NCI-H1436 (cell line): Measurements from ENCODE around the gene FAM177B.
"Not testable (repeated sequence)": the region's sequence is repeated elsewhere in the genome, so short reads cannot be mapped to it uniquely, and the experiment has no call there.

Source experiments
- DNase-seq: peaks from one replicate; lab custom pipeline; 2025; lab: John Stamatoyannopoulos, UW

The FAM177B gene

DNA sequence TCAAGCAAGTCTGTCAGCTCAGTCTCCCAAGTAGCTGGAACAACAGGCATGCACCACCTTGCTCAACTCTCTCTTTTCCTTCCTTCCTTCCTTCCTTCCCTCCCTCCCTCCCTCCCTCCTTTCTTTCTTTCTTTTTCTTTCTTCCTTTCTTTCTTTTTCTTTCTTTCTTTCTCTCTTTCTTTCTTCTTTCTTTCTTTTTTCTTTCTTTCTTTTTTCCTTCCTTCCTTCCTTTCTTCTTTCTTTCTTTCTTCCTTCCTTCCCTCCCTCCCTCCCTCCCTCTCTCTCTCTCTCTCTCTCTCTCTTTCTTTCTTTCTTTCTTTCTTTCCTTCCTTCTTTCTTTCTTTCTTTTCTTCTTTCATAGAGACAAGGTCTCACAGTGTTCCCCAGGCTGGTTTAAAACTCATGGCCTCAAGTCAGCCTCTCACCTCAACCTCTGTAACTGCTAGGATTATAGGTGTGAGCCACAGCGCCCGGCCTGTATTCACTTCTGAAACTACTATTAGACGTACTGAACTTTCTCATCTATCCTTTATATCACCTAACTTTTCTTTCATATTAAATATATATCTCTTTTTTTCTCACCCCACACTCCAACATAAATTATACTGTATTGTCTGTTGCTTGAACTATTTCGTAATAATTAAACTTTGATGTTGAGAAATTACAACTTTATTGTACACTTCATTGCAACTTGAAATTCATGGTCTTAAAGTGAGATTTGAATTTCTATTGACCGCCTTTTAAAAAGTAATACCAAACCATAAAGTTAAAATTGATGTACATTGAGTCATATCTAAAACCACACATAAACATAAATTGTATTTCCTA, 4.8 kb downstream of the FAM177B start:
- DNase-seq = not testable (repeated sequence)

DNA sequence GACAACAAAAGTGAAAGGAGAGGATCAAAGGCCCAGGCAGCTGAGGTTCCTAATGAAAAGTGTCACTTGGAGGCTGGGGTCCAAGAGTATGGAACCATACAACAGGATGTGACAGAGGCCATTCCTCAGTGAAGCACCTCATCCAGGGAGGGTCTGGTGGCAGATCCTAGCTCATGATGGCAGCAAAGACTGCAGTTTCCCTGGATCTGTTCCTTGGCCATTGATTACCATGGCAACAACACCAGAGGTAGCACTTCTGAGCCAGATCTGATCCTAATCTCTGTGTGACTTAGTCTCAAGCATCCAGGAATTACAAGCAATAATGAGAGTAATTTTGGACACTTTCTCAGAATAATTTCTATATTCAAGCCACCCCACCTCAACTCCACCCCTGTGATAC, 12.9 kb downstream of the FAM177B start:
- DNase-seq = no peak

DNA sequence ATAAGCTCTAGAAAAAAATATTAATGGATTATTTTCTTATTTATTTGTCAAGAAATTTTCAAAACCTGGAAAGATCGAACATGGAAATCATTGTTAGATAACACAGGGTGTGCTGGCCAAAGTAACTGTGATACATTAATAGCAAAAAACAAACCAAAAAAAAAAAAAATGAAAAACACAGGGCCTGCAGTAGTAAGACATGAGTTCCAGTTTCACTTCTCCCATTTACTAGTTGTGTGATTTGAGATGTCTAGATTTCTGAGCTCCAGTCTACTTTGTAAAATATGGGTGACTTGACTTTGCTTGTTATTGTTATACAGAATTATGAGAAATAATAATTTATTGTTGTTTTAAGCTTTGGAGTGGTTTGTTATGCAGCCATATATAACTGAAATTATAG, 13.6 kb downstream of the FAM177B start:
- no peak for DNase-seq

DNA sequence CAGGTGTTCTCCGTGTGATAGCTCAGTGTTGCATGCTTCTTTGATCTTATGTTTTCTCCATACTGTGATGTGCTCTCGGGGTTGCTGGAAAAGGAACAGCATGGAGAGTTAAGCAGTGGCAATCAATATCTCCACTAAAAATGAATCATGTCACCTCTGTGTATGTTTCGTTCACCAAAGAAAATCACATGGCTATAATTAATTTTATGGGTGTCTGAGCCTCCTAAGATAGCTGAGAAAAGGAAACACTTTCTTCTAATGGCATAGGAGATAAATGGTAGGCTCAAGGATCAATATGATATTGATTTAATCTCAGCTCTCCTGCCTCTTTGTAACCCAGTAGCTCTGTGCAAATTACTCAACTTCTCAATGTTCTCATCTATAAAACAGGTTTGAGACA, 14.3 kb downstream of the FAM177B start:
- no peak for DNase-seq

DNA sequence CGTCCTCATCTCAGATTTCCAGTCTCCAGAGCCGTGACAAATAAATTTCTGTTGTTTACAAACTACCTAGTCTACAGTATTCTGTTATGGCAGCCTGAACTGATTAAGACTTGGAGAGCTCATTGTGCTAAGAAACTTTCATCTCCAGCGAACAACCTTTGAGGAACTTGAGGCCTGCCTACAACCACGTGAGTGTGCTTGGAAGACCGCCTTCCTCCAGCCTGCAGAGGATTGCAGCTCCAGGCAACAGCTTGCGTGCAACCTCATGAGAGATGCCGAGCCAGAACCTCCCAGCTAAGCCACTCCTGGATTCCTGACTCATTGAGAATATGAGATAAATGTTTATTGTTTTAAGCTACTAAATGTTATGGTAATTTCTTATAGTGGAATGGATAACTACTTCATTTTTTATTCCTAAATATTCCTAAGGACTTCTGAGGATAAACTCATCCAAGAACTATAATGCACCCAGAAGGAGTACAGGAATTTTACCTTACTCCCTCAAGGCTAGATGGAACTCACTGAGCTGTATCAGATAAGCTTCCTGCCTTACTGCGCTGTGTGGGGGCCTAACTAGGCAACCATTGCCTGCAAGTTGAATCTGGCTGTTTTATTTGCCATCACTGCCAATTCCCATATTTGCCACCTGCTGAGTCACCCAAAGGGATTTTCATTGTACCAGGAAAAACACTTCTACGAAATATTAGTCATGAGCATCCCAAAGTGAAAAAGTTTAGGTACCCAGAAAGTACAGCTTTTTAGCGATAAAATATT, 17.6 kb downstream of the FAM177B start:
- DNase-seq = no peak

DNA sequence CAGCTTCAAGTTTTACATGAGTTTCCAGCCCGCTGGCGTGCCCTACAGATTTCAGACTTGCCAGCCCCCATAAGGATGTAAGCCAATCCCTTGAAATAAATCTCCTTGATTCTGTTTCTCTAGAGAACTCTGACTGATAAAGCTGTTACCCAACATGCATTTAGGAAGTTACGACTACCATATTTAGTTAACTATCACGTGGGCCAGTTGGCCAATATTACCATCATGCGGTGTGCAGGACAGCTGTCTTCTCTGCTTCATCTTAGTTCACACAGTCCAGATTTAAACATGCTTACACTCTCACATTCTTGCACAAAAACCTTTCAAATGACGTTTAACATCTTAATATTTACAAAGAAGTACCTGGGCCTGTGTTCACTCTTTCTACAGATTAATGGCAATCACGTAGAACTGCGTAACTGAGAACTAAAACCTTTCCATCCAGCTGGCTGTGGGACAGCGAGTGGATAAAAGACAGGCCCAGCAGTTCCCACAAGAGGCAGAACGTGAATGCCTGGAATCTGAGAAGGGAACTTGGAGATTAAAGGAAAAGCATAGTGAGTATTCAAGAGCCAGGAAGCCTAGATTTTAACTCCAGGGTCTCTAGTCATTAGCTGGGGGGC, 20.8 kb downstream of the FAM177B start:
- no peak for DNase-seq

DNA sequence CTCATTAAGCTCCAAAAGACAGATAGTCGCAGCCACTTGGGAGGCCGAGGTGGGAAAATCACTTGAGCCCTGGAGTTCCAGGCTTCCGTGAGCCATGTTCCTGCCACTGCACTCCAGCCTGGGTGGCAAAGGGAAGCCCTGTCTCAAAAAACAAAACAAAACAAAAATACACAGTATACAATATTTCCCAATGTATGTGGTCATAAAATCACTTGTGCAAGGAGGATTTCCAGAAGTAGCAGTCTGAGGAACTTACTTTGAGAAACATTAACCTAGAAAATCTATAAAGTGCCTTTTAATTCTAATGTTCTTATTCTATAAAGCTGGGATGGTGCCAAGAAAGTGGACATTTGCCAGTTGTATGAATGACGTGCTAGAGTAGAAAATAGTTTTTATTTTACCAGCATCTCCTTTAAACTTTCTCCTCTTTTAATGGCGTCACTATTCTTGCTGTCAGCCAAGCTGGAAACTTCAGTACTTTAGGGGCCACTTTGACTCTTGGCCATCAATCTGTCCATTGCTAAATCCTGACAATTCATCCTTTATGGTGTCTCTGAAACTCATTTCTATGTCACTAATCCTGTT, 22.5 kb downstream of the FAM177B start:
- DNase-seq = no peak

DNA sequence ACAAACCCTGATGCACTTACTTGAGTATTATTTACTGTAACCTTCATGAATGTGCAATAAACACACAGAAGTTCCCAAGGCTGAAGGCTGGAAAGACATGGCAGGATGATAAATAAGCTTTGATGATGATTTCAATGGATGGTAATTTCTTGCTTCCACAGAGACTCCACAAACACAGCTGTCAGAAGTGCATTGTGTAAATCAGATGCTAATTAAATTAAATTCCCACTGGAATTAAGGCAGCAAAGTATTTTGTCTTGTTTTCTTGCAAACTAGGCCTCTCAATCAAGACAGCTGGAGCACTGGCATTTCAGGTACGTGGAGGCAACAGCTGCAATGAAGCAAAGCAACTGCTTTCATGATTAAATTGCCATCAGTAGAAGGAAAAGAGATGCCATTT, 24.1 kb downstream of the FAM177B start:
- DNase-seq = peak; percentile 57

DNA sequence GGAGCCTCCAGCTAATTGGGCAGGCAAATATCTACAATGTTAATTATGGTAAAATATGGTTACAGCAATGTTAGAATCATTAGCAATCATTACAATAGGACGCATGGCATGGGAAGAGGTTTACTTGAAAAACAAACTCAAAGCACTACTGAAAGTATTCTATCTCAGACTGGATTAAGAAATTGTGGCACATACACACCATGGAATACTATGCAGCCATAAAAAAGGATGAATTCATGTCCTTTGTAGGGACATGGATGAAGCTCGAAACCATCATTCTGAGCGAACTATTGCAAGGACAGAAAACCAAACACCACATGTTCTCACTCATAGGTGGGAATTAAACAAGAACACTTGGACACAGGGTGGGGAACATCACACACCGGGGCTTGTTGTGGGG, 25.2 kb downstream of the FAM177B start:
- DNase-seq = not testable (repeated sequence)

DNA sequence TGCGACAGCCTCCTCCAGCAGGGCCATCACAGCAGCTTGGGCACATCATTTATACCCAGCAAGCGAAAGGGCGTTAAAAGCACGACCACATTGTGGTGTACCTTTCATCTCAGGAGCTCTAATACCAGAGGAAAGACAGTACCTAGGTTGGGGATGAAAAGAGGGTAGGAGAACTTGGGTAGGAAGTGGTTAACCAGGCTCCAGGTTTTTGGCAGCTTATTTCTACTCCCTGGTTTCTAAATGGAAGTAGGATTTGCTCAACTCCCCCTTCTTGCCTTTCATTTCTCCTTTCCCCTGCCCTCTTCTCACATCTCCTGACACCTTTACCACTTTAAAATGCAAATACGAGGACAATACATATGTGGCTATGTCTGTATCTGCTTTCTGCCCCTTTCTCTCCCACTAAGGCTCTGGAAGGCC, 30.2 kb downstream of the FAM177B start:
- DNase-seq = no peak

DNA sequence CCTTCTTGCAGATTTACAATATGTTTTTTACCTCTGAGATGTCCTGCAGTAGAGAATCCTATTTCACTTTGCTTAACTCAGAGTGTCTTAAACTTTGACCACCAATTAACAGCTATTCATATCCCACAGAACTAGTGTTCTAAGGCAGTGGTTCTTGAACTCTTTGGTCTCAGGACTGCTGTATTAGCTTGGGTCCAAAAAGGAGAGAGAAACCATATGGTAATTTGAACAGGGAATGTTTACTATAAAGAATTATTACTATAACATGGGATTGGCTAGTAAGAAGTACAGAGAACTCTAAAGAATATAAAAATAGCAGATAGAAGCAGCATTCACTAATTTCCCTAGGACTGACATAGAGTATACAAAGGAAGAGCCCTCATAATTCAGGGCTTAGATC, 31.6 kb downstream of the FAM177B start:
- DNase-seq = no peak

DNA sequence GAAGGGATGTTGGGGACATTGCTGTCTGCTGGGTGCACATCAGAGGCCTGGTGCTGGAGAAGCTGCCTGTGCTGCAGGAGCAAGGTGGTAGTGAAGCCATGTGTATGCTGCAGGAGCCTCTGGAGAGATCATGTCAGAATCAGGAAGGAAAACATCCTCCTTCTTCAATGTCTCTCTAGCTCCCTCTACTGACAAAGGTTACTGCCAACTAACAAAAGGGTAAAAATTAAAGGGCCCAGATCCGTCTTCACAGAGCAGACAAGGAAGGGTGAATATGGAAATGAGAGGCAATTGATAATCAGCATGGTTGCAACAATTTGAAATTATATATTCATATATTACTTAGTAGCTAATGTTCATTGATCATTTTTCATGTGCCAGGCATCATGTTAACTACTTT, 32.2 kb downstream of the FAM177B start:
- DNase-seq = no peak

DNA sequence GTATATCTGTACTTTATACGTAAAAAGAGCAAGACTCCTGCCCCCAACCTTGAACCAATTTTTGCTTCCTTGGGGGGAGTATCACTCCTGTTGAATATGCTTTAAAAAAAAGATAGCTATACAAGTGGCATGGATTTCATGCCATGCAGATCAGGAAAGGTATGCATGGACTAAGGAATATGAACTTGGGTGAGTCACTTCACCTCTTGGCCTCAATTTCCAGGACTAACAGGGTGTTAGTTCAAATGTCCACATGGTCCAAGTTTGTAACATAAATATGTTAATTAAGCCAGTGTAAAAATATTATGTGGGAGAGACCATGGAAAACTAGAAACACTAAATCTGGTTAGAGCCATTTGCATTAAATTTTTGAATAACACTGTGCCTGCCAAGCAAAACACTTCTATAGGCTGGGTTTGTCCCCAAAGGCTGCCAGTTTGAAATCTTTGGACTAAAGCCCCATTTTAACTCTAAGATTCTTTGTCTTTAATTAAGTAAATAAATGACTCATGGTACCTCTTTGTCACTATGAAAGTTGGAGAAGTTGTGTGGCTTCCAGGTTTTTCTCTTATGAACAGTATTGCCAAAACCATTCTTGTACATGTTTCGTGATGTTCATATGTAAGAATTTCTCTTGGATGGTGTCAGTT, 33.1 kb downstream of the FAM177B start:
- DNase-seq = no peak

DNA sequence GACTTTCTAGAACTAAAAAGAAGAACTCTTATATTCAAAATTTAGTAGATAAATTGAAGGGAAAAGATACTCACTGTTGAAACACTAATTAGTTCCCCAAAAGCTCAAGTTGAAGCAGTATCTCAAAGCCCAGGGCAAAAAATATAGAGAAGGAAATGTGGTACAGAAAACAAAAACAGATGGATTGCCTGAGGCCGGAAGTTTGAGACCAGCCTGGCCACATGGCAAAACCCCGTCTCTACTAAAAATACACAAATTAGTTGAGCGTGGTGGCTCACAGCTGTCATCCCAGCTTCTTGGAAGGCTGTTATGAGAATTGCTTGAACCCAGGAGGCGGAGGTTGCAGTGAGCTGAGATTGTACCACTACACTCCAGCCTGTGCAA, 36.0 kb downstream of the FAM177B start:
- no peak for DNase-seq

DNA sequence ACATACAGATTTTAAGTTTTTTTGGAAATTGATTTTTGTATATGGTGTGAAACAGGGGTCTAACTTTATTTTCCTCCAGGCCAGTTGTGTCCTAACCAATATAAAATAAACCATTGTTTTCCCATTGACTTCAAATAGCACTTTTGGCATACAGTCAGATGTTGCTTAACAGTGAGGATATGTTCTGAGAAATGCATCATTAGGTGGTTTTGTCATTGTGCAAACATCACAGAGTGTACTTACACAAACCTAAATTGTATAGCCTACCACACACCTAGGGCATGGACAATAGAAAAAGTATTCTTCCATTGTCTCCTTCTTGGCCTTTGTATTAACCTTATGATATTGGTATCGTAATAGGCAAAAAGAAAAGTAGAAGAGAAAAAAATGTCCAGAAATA, 40.5 kb downstream of the FAM177B start:
- no peak for DNase-seq

DNA sequence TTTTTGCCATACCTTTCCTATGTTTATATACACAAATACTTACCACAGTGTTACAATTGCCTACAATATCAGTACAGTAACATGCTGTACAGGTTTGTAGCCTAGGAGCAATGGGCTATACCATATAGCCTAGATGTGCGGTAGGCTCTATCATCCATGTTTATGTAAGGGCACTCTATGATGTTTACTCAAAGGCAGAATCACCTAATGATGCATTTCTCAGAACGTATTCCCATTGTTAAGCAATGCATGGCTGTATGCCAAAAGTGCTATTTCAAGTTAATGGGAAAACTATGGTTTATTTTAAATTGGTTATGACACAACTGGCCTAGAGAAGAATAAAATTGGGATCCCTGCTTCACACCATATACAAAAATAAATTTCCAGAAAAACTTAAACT, 41.0 kb downstream of the FAM177B start:
- peak; percentile 70 for DNase-seq

DNA sequence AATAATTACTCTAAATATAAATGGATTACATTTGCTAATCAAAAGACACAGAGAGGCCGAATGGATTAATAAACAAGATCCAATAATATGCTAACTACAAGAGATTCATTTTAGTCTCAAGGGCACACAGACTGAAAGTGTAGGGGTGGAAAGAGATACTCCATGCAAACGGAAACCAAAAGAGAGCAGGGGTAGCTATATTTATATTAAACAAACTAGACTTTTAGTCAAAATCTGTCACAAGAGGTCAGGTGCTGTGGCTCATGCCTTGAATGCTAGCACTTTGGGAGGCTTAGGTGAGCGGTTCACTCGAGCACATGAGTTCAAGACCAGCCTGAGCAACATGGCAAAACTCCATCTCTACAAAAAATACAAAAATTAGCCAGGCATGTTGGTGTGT, 44.2 kb downstream of the FAM177B start:
- DNase-seq = no peak

DNA sequence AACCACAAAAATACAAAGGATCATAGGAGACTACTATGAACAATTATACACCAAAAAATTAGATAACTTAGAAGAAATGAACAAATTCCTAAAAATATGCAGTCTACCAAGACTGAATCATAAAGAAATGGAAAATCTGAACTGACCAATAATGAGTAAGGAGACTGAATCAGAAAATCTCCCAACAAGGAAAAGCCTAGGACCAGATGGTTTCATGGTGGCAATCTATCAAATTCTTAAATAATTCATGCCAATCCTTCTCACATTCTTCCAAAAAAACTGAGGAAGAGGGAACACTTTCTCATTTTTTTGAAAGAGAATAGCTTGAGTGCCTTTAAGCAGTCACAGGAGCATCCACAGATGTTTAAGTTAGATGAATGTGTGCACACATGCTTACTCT, 46.0 kb downstream of the FAM177B start:
- DNase-seq = no peak

DNA sequence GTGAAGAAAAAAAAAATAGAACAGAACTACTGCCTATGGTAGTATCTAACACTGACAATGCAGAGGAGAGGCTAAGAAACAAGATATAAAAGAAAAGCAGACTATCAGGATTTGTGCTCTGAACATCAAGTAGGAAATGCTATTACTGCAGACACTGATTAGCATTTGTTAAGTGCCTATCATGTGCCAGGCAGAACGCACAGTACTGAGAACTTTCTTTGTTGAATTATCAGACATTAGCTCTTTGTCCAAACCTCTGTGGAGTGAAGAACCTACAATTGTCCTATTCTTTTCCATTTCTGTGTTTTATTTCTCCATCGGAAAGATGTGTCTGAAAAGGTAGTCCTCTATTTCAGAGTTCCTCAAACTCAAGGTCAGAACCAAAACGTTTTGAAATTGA, 47.4 kb downstream of the FAM177B start:
- DNase-seq = no peak

DNA sequence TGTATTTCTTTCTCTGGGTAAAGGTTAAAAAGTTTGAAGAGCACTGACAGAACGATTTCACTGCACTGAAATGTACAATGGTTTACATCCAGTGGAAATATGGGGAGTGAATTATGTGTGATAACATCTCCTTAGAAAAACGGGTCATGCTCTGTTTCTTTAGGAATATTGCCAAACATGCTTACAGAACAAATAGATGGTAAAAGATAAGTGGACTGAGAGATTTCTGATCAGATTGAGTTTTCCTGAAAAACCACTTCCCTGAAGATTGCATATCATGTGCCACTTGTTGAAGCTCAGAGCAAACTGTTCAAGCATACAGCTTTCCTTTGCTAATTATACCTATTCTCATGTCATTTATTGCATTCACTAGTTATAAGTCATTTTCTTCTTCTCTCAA, 47.9 kb downstream of the FAM177B start:
- no peak for DNase-seq

DNA sequence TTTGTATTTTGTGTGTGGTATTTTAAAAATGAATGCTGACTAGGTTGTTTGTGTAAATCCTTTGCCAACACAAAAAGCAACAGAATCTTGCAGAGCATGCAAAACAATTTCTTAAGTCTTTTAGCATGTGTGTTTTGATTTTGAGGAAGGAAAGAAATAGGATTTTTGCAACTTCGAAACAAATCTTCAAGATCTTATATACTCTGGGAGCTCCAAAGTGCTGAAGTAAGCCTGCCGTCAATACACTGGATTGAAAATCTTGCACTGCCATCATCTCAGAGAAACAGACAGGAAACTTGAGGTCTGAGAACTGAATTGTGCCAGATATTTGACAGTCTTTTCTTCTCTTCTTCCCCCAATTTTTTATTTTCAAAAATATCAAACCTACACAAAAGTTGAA, 48.5 kb downstream of the FAM177B start:
- no peak for DNase-seq

DNA sequence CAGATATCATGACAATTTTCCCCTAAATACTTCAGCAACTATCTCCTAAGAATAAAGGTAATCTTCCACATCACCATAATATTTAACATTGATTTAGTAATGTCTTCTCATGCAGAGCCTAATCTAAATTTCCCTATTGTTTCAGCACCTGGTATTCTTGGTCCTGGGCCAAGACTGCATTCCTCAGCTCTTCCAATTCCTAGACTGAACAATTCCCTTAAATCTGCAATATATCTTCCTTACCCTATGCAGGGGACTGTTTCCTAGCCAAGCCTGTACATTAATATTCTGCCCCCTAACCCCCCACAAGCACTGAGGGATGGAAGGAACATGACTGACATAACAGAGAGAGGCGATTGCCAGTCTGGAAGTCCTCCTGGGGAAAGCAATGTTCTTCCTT, 49.1 kb downstream of the FAM177B start:
- no peak for DNase-seq
